OCI-LY1 (cell line): ENCODE results near the gene CHCHD1.
"Not testable (repeated sequence)": the region's sequence is repeated elsewhere in the genome, so short reads cannot be mapped to it uniquely, and the experiment has no call there.

Source experiments
- H2AFZ ChIP-seq: fragments of 200-600 bp; sonication (generic), shearing (Covaris generic); 2 replicates; pipeline ENCODE4 v1.6.0; 2014; ENCODE audit warnings: antibody characterized with exemption, mild to moderate bottlenecking, low read length
- H3F3A ChIP-seq: fragments of 200-600 bp; sonication (generic), shearing (Covaris generic); 2 replicates; pipeline ENCODE4 v1.6.0; 2014; ENCODE audit warnings: mild to moderate bottlenecking, antibody characterized with exemption, low read length, moderate library complexity; ENCODE audit not compliant: insufficient read depth
- H3K27ac ChIP-seq: fragments of 200-600 bp; sonication (generic); 2 replicates; pipeline ENCODE4 v1.5.1; 2014; ENCODE audit warnings: low read length, mixed run types, mild to moderate bottlenecking, low read depth; ENCODE audit not compliant: poor library complexity, severe bottlenecking
- H3K27me3 ChIP-seq: fragments of 200-600 bp; sonication (generic); 2 replicates; pipeline ENCODE4 v1.6.0; 2014; ENCODE audit warnings: antibody characterized with exemption, mild to moderate bottlenecking, low read length, moderate library complexity; ENCODE audit not compliant: insufficient read depth
- H3K36me3 ChIP-seq: fragments of 200-600 bp; sonication (generic); 2 replicates; pipeline ENCODE4 v1.6.1; 2014; ENCODE audit warnings: mild to moderate bottlenecking, antibody characterized with exemption, low read length, moderate library complexity, mixed read lengths; ENCODE audit not compliant: insufficient read depth
- H3K4me1 ChIP-seq: fragments of 200-600 bp; sonication (generic); 2 replicates; pipeline ENCODE4 v1.5.1; 2014; ENCODE audit warnings: mild to moderate bottlenecking, low read length, moderate library complexity; ENCODE audit not compliant: insufficient read depth, severe bottlenecking
- H3K4me2 ChIP-seq: fragments of 200-600 bp; sonication (generic), shearing (Covaris generic); 2 replicates; pipeline ENCODE4 v1.6.1; 2014; ENCODE audit warnings: low read length
- H3K4me3 ChIP-seq: fragments of 200-600 bp; sonication (generic); 2 replicates; pipeline ENCODE4 v1.5.1; 2014; ENCODE audit warnings: low read length, low read depth, mild to moderate bottlenecking, mixed read lengths; ENCODE audit not compliant: poor library complexity, severe bottlenecking
- H3K79me2 ChIP-seq: fragments of 200-600 bp; shearing (Covaris generic); 2 replicates; pipeline ENCODE4 v1.6.1; 2016; ENCODE audit warnings: mixed run types, low read length, mixed read lengths; ENCODE audit not compliant: insufficient read depth
- H3K9ac ChIP-seq: fragments of 200-600 bp; sonication (generic), shearing (Covaris generic); 2 replicates; pipeline ENCODE4 v1.6.1; 2014; ENCODE audit warnings: mild to moderate bottlenecking, low read length, mixed read lengths
- H3K9me2 ChIP-seq: fragments of 200-600 bp; sonication (generic), shearing (Covaris generic); 2 replicates; pipeline ENCODE4 v1.6.1; 2014; ENCODE audit warnings: low read depth, mild to moderate bottlenecking, low read length, mixed read lengths
- H3K9me3 ChIP-seq: fragments of 200-600 bp; shearing (Covaris generic); 2 replicates; pipeline ENCODE4 v1.6.1; 2014; ENCODE audit warnings: low read length, mixed read lengths
- H4K20me1 ChIP-seq: fragments of 200-600 bp; sonication (generic), shearing (Covaris generic); 2 replicates; pipeline ENCODE4 v1.6.0; 2016; ENCODE audit warnings: mild to moderate bottlenecking, low read length; ENCODE audit not compliant: insufficient read depth
- EZH2 ChIP-seq: fragments of 200-600 bp; sonication (generic), shearing (Covaris generic); IDR thresholded peaks from 2 replicates; pipeline ENCODE4 v1.8.0; 2017; ENCODE audit warnings: borderline replicate concordance, mixed run types, mild to moderate bottlenecking, antibody characterized with exemption, low read length, moderate library complexity, mixed read lengths
- TF ChIP-seq, protein P1 (sequence below): fragments of 200-600 bp; sonication (generic), shearing (Covaris generic); IDR thresholded peaks from 2 replicates; pipeline ENCODE4 v1.5.1; 2017; ENCODE audit warnings: mild to moderate bottlenecking, antibody characterized with exemption, low read length, moderate library complexity, mixed read lengths

The CHCHD1 gene

GRCh38 chr10:73793456-73793855 lies 11.6 kb downstream of the CHCHD1 start:
- no peaks in the 10 kb centered on the region for H3K79me2 ChIP-seq
- H3K9me3 ChIP-seq = no peaks in the 10 kb centered on the region
- no peaks in the 10 kb centered on the region for H3K27me3 ChIP-seq
- no peak overlapping the region for H2AFZ ChIP-seq
- peaks cover 83% of the 10 kb centered on the region for H3K36me3 ChIP-seq
- no peaks in the 10 kb centered on the region for H4K20me1 ChIP-seq
- H3K9me2 ChIP-seq = no peaks in the 10 kb centered on the region
- H3K4me3 ChIP-seq = no peak overlapping the region
- H3F3A ChIP-seq = no peaks in the 10 kb centered on the region
- H3K27ac ChIP-seq = no peak overlapping the region
- no peak for TF ChIP-seq EZH2
- TF ChIP-seq, protein P1, sequence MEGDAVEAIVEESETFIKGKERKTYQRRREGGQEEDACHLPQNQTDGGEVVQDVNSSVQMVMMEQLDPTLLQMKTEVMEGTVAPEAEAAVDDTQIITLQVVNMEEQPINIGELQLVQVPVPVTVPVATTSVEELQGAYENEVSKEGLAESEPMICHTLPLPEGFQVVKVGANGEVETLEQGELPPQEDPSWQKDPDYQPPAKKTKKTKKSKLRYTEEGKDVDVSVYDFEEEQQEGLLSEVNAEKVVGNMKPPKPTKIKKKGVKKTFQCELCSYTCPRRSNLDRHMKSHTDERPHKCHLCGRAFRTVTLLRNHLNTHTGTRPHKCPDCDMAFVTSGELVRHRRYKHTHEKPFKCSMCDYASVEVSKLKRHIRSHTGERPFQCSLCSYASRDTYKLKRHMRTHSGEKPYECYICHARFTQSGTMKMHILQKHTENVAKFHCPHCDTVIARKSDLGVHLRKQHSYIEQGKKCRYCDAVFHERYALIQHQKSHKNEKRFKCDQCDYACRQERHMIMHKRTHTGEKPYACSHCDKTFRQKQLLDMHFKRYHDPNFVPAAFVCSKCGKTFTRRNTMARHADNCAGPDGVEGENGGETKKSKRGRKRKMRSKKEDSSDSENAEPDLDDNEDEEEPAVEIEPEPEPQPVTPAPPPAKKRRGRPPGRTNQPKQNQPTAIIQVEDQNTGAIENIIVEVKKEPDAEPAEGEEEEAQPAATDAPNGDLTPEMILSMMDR = no peak
- H3K9ac ChIP-seq = no peak overlapping the region
- H3K4me1 ChIP-seq = no peaks in the 10 kb centered on the region
- no peak overlapping the region for H3K4me2 ChIP-seq

DNA sequence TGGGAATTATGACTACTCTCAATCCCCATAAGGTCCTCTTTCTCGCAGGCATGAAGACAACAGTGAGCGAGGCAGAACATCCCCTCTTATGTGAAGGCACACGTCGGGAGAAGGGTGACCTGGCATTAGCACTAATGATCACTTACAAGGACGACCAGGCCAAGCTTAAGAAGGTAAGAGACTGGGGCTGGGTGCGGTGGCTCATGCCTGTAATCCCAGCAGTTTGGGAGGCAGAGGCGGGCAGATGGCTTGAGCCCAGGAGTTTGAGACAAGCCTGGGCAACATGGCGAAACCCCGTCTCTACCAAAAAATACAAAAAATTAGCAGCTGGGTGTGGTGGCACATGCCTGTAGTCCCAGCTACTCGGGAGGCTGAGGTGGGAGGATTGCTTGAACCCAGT lies 13.6 kb downstream of the CHCHD1 start:
- H3K36me3 ChIP-seq = peaks cover 85% of the 10 kb centered on the region
- not testable (repeated sequence) for H3K9ac ChIP-seq, H3K79me2 ChIP-seq, H3K27ac ChIP-seq, H3F3A ChIP-seq, H3K4me1 ChIP-seq, H2AFZ ChIP-seq, H3K4me2 ChIP-seq, H4K20me1 ChIP-seq, H3K9me3 ChIP-seq, H3K4me3 ChIP-seq, H3K9me2 ChIP-seq, H3K27me3 ChIP-seq

DNA sequence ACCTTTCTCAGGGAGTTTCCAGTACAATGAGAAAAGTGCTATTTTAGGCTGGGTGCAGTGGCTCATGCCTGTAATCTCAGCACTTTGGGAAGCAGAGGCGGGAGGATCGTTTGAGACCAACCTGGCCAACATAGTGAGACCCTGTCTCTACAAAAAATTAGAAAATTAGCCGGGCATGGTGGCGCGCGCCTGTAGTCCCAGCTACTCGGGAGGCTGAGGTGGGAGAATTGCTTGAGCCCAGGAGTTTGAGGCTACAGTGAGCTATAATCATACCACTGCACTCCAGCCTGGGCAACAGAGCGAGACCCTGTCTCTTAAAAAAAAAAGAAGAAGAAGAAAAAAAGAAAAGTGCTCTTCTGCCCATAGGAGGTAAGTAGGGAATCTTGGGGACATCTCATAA lies 14.2 kb downstream of the CHCHD1 start:
- H3K9ac ChIP-seq, H3K9me3 ChIP-seq, H3K27ac ChIP-seq, H3K4me1 ChIP-seq, H3K9me2 ChIP-seq, H4K20me1 ChIP-seq, H2AFZ ChIP-seq, H3K4me3 ChIP-seq, H3K79me2 ChIP-seq, H3K27me3 ChIP-seq, H3K4me2 ChIP-seq, H3F3A ChIP-seq: not testable (repeated sequence)
- H3K36me3 ChIP-seq = peaks cover 85% of the 10 kb centered on the region

DNA sequence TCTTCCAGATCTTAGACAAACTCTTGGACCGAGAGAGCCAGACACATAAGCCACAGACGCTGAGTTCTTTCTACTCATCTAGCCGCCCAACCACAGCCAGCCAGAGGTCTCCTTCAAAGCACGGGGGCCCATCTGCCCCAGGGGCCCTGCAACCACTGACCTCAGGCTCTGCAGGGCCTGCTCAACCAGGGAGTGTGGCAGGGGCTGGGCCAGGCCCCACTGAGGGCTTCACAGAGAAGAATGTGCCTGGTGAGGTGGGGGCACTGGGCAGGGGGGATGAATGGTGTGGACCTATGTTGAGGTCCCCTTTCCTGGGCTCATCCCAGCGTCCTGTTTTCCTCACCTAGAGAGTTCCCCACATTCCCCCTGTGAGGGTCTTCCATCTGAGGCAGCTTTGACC lies 14.9 kb downstream of the CHCHD1 start:
- no peaks in the 10 kb centered on the region for H3F3A ChIP-seq
- no peak overlapping the region for H3K9ac ChIP-seq
- H3K9me3 ChIP-seq = no peaks in the 10 kb centered on the region
- no peaks in the 10 kb centered on the region for H3K9me2 ChIP-seq
- H2AFZ ChIP-seq = no peak overlapping the region
- TF ChIP-seq, protein P1 = no peak
- no peak for TF ChIP-seq EZH2
- H3K4me1 ChIP-seq = no peaks in the 10 kb centered on the region
- no peak overlapping the region for H3K4me2 ChIP-seq
- H4K20me1 ChIP-seq = no peaks in the 10 kb centered on the region
- H3K4me3 ChIP-seq = no peak overlapping the region
- no peak overlapping the region for H3K27ac ChIP-seq
- H3K79me2 ChIP-seq = no peaks in the 10 kb centered on the region
- H3K27me3 ChIP-seq = no peaks in the 10 kb centered on the region
- peaks cover 85% of the 10 kb centered on the region for H3K36me3 ChIP-seq
